Omental fat pad (tissue), 4 donors: ENCODE measurements around the gene DAB2. TPM values are rescaled to one million over a fixed set of nuclear protein-coding genes. Genes with fewer than 3 reads are reported as not detected.

ENCODE experiments used
- ATAC-seq: fragments of 150-250 bp; one replicate; pipeline ENCODE4 v1.9.1; 2016; ENCODE audit warnings: mild to moderate bottlenecking, moderate library complexity; ENCODE audit not compliant: low FRiP score
- DNase-seq: peaks from one replicate; pipeline ENCODE4 v3.0.0-alpha.2; 2019; ENCODE audit warnings: low spot score
- CTCF ChIP-seq, 3 donors: fragments of 450-650 bp; IDR thresholded peaks; one replicate each; pipeline ENCODE4 v1.5.1; 2016 to 2017; ENCODE audit warnings: antibody characterized with exemption in 3 of 3, mild to moderate bottlenecking in 3 of 3, moderate library complexity in 2 of 3
- total RNA-seq, 4 donors: library from RNA; depleted of rRNA; stranded (reverse); fragments of >200 nt; gene quantifications; one replicate each; pipeline ENCODE4 v1.1.0, GENCODE V29; 2016

The DAB2 gene
- 100 to 1,000 TPM; 141 to 255 (median 171) TPM for total RNA-seq

- peak; percentile 62 for ATAC-seq
- peak in 1 of 3 donors; percentile 37 for TF ChIP-seq CTCF (IDR thresholded peaks at IDR 0.05)
Measured at GRCh38 chr5:39424736-39425637, at the start of gene DAB2. Gene DAB2, minus strand, starts transcription at chr5:39424980. Its CDS starts 30,660 bp downstream, at chr5:39394320.

DNA sequence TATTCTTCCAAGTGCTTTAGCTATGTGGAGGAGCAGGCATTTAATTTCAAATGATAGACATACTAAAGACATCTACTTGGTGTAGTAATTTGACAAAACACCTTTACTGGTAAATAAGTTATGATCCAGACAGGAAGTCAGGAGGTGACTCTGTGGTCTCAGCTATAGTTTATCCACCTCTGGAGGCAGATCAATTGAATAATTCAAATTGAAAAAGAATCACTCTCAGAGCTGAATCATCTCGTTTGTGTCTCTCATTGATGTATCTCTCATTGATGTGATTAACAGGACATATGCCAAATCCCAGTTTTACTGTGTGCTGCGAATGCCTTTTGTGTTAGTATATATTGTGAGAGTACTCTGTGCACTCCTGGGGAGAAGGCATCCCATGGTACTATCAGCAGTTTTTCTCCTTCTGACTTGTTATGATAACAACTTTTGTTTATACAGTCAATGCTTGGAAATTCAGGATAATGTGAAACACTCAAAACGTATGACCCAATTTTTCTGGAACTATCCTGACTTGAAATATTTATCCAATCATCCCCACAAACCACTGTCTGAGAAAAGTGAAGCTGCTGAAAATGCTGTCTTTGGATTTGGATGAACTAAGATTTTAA, 48.5 kb upstream of the DAB2 start:
- ATAC-seq (peak; percentile 27), DNase-seq (no peak)
- no peak for TF ChIP-seq CTCF (IDR thresholded peaks at IDR 0.05)

More at GRCh38 chr5:39424736-39425637, at the start of gene DAB2:
- peak; percentile 64 for DNase-seq

DNA sequence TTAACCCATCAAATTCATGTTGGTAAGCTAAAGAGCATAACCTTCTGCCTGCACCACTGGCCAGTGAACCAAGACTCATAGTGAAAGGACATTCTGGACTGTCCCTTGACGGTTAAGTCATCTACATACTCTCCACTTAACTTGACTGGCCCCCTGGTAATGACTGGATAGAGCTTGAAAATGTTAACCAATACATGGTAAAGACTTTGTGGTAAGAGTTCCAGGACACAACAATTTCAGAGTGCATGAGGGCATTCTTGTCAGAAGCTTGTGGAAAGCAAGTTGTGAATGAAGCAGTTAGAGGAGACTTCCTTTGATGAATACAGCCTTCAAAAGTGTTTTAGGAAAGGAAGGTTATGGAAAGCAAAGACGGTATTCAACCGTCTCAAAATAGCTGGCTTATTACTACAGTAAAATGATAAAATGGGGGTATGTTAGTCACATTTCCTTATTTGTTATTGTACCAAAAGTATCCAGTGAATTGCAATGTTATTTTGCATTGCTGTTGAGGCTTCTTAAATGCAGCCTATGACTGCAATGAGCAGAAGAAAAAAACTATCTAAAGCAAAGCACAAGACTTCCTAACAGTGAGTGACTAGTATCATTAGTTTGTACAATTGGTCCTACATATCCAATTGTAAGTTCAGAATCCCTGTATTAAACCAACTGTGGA, 47.2 kb upstream of the DAB2 start:
- no peak for ATAC-seq
- DNase-seq: no peak
- no peak for TF ChIP-seq CTCF (IDR thresholded peaks at IDR 0.05)

DNA sequence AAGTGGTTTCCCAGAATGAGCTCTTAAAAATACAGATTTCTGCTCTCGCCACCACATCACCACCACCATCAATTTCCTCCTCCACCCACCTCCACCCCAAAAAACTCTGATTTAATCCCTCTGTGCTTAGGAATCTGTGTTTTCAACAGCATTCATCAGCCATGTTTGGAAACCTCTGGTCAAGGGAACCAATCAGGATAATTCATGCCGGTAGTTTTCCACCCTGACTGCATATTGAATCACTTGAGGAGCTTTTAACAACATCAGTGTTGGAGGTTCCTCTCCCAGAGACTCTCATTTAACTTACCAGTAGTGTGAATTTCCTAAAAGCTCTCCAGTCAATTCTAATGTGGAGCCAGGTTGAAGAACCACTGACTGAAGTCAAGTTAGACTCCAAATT, 46.0 kb upstream of the DAB2 start:
- no peak for DNase-seq
- ATAC-seq: no peak
- no peak for TF ChIP-seq CTCF (IDR thresholded peaks at IDR 0.05)

DNA sequence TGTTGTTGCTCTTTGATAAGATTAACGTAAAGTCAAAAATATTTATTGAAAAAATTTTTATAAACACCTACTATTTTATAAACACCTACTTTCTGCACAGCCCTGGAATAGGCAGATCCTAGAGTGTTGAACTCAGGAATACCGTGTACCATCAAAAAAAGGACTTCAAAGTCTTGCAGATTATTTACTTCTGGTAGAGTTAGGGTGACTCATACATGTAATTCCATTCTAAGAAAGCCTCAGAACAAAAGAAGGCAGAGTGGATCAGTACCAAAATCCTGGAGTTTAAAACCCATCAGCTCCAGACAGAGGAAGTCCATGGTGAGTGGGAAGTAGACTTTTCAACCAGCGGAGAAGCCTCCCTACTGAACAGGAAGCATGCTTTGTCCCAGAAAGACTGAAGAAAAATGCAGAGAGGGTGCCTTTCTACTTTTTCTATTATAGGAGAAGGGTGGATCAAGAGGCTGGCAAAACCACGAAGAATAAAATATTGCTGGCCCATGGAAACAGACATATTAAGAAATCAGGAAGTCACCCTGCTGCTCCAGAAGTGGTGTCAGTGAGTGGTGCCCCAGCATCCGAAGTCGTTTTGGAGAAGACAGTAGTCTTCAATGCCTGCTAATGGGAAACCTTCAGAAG, 45.1 kb upstream of the DAB2 start:
- no peak for DNase-seq
- ATAC-seq: no peak
- TF ChIP-seq CTCF (IDR thresholded peaks at IDR 0.05): no peak

DNA sequence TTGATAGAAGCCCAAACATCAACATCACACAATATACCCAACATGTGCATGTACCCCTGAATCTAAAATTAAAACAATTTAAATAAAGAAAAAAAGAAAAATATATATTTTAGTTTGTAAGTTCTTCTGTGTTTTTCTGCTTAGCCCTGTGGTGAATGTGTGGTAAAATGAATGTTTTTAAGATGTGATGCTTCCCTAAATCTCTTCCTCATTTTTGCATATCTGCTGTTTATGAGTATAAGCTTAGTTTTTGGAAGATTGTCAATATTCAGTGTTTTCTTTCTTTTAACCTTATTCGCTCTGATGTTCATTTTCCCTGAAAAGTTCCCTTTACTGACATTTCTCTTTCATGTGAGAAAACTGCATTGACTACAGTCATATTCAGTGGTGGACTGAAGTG, 44.4 kb upstream of the DAB2 start:
- no peak for DNase-seq
- TF ChIP-seq CTCF (IDR thresholded peaks at IDR 0.05): no peak
- no peak for ATAC-seq
